GM20431 (cell line): ENCODE data around the gene EPB41L1.

Experiments
- in situ Hi-C: fragments of 300-500 bp; cut with MseI, MboI; formaldehyde crosslinking; loops from one replicate; pipeline ENCODE4 v1.15.0; 2020; ENCODE audit warnings: low sequenced_read_pairs; ENCODE audit not compliant: unreplicated experiment

The EPB41L1 gene

DNA sequence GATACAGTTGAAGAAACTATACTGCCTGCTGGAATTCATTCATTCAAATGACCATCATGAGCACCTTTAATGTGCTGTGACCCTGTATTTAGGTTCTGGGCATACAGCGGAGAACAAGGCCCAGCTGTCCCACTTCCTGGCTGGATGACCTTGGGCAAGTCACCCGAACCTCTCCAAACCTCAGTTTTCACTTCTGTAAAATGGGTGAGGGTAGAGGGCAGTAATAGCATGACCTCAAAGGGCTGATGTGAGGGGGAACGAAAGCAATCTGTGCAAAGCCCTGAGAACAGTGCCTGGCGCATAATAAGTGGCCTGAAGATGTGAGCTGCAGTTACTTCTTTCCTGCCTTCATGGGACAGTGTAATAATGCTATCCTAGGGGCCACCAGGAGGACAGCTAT is 61.2 kb downstream of the EPB41L1 start:
- in situ Hi-C loops = no loop called here

DNA sequence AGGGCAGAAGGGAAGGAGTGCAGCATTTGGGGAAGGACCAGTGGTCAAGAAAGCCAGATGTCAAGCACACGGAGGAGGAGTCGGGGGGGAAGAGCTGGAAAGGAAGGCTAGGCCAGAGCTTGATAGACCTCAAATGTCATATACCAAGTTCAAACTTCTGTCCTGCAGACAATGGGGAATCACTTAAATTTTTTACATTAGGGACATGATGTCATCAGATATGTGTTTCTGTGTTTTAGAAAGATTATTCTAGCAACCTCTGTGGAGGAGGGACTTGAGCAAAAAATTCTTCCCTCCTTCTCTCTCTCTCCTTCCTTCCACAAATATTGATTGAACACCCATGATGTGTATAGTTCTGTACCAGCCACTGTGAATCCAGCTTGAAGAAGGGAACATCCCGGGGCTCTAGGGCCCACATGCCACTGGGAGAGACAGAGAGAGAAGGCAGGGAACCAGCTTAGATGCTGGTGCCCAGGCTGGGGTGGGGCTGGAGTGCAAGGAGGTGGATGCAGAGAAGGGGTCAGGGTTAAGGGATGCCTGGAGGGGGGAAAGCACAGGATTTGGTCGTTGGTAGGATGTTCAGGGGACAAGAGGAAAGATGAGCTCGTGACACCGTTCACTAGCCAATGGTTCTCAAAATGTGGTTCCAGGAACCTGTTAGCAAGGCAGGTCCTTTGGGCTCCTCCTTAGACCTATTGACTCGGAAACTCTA is 61.9 kb downstream of the EPB41L1 start:
- in situ Hi-C loops = no loop called here

DNA sequence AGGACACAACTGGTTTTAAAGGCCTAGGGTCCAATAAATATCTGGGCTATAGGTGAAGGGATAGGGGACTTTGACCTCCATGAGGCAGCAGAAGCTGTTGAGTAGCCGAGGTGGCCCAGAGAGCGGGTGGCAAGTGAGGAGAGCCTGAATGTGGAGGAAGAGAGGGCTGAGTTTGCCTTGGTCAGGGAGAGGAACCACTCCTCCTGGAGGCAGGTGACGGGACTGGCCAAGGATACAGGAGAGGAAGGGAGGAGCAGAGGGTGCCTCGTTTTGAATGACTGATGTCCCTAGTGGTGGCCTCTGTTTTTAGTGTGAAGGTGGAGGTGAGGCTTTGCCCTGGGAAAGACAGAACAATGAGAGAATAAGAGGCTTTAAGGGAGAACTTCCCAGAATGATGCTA is 62.7 kb downstream of the EPB41L1 start:
- in situ Hi-C loops = no loop called here

DNA sequence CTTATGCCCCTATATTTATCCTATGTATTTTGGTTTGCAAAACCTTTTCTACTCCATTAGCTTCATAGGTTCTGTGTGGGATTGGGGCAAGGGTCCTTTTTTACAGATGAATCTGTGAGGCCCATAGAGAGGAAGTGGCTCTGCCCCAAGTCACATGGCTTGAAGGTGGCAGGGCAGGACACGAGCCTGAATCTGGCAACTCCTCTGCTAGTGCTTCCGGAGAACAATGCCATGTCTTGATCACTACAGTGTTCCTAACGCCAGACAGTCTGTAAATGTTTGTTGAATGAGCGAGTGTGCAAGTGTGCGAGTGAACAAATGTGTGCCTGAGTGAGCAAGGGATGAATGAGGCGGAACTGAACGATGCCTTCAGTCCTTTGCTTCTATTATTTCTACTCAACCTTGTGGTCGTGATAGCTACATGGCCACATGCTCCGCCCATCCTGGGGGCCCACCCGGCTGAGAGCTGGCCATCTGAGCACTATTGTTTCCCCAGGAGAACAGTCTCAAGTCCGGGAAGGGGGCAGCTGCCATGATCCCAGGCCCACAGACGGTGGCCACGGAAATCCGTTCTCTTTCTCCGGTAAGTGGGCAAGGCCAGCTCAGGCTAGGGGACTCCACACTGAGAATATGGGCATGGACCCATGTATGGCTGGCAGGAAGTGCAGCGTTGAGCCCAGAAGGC is 64.0 kb downstream of the EPB41L1 start:
- in situ Hi-C loops = no loop called here

DNA sequence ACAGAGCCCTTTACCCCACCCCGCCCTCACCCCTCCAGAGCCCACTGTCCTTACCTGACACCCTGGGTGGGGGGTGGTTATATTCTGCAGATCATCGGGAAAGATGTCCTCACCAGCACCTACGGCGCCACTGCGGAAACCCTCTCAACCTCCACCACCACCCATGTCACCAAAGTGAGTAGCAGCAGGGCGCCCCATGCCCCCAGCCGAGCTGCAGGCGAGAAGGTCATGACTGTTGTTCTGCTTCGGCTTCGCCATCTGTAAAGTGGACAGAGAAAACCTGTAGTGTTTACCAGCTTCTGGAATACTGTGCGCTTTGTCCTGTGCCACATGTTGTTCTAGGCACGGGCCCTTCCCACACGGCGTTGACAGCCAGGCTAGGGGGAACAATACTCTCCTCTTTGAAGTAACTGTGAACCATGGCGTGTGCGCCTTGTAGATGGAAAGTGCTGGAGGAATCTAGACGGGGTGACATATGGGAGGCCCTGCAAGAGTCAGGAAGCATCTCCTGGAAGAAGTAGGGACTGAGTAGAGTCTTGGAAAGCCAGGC is 65.2 kb downstream of the EPB41L1 start:
- in situ Hi-C loops = no loop called here

DNA sequence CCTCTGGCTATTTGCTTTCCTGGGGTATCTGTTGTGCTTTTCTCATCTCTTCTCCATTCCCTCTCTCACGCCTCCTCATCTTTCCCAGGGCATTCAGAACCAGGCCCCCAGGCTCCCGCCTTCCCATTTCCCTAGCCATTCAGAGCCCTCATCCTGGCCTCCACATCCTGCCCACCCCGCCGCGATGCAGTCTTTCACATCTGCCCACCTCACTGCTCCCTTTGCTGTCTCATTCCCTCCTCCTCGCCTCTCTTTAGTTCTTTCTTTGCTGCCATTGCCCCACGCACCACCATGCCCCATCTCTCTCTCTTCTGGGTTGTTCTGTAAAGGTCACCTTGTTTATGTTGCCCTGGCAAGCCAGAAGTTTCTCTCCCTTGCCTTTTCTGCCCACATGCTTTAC is 71.1 kb downstream of the EPB41L1 start:
- in situ Hi-C loops = no loop called here

DNA sequence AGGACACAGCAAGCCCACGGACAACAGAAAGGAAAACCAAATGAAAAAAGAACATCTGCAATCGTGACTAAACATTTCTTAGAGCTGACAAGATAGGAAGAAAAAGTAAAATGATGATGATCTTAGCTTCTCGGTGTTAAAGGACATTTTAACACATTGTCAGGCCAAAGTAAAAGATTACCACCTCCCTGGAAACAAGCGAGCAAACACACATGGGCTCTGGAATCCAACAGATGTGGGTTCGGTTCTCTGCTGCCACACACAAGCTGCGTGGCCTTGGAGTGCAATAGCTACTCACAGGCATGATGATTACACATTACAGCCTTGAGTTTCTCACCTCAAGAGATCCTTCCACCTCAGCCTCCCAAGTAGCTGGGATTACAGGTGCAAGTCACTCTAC is 74.2 kb downstream of the EPB41L1 start:
- in situ Hi-C loops = no loop called here

DNA sequence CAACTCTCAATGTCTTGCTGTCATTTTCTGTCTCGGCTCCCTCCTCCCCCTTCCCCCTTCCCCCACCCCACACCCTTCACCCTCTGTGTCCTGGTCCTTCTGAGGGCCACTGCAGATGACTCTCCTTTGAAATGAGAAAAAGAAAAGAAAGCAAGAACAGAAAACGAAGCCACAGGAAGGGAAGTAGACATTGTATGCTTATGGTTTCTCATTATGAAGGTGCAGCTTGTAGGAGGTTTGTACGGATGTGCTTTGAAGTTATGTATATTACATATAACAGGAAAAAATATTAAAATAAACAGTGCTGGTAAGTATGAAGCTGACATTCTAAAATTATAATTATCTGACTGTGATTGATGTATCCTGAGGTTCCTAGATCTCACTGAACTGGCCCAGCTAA is 75.5 kb downstream of the EPB41L1 start:
- in situ Hi-C loops = no loop called here

DNA sequence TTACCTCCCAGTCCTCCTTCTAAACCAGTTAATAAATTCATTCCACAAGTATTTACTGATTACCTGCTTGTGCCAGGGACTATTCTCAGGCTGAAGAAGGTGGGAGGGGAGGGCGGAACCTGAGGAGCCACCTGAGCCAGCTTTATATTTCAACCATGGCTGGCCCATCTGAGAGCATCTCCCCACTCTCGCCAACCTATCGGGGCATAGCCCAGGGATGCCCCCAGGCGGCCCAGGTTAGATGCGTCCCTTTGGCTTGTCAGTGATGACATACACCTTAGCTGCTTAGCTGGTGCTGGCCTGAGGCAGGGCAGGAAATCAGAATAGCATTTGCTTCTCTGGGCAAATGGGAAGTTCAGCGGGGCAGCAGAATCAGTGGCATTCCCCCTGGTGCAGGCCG is 76.8 kb downstream of the EPB41L1 start:
- in situ Hi-C loops = no loop called here

DNA sequence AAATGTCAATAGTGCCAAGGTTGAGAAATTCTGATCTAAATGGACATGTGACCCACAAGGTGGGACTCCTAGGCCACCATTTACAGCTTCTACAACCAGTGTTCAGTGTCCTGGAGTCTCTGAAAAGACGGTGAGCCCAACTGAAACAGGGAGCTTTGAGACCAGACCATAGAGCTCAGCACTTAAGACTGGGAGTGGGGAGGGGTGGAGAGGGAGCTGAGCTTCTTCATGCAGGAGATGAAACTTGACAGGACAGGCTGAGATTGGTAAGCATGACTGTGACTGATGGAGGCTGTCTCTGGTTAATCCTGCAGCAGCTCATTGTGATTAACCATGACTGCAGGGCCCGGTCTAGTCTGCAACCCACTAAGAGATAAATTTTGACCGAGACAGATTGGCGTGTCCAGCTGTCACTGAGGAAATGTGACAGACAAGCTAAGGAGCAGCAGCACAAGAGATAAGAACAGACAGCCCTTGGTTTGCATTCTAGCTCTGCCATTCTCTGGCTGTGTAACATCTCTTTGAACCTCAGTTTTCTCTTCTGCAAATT is 80.3 kb downstream of the EPB41L1 start:
- in situ Hi-C loops = no loop called here

DNA sequence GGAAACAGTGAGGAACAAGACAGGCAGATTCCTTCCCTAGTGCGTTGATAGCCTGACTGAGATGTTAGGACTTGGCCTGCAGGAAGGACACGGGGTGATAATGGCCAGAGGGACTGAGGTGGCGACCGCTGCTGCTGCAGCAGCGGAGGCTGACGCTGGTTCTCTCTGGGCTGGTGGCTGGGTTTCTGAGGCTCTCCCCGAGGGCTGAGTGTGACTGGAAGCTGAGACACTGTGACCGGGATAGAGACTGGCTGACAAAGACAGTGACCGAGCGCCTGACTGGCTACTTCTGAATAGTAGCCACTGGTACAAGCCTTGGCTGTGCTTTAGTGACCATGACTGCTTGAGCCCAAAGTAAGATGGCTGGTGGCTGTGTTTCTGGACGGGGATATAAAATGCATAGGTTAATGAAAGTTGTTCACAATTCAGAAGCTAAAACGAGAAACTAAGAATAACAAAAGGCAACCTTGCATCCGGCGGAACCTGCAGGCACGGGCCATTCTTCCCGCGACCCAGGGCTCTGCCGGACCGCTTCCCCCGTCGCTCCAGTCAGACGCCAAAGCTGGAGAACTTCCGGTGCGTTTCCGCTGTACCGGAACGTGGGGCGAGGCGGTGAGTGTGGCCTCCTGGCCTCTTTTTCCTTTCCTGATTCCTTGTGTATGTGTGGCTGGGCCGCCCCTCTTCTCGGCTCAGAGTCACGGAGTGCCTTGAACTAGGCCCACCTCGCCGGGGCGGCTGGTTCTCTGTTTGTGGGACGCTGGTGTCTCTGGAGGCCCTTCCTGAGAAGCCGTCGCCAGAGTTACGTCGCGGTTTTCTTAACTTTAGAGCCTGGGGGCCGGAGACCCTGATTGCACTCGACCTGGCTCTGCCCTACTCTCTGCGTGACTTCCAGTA is 81.6 kb downstream of the EPB41L1 start, which contains the start of gene AAR2:
Gene AAR2 (plus strand): TSS at position 587 of the 894 bp plus-strand sequence. CDS start 3,391 bp downstream, outside the sequence.
- in situ Hi-C loops = no loop called here

DNA sequence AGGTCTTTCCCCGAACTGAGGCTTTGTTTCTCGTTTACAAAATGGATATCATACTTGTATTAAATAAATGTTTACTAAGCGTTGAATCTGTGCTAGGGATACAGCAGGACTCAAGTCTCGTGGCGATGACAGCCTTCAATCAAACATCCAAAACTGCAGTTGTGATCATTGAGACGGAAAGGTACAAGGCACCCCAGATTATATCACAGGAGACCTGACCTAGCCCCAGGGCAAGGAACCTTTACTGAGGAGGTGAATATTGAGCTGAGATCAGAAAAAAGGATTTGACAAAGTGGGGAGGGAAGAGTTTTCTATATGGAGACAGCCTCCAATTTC is 82.2 kb downstream of the EPB41L1 start:
- in situ Hi-C loops = no loop called here

DNA sequence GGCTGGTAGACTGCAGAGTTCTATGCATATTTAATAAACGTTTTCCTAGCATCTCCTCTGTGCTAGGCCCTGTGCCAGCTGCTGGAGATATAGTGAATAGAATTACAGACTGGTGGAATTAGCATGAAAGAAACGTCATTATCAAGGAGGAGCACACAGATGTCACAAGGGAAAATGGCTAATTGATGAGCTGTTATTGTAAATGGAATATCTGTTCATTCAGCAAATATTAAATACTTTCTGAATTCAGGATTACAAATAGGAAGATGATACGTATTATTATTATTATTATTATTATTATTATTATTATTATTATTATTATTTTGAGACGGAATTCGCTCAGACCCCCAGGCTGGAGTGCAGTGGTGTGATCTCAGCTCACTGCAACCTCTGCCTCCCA is 82.9 kb downstream of the EPB41L1 start:
- in situ Hi-C loops = no loop called here

DNA sequence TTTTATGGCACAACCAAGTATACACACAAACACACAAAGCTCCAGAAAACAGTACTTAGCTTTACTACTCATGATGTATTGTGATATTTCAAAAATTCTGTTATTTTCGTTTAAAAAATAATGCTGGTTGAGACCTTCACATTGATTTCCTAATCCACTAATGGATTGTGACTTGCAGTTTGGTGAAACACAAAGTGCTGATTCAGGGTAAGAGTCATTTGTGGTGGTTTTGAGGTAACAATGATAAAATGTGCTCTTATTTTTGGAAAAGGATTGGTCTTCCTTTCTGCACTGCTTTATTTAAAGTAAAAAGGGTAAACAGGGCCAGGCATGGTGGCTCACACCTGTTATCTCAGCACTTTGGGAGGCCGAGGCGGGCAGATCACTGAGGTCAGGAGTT is 83.6 kb downstream of the EPB41L1 start:
- in situ Hi-C loops = no loop called here

DNA sequence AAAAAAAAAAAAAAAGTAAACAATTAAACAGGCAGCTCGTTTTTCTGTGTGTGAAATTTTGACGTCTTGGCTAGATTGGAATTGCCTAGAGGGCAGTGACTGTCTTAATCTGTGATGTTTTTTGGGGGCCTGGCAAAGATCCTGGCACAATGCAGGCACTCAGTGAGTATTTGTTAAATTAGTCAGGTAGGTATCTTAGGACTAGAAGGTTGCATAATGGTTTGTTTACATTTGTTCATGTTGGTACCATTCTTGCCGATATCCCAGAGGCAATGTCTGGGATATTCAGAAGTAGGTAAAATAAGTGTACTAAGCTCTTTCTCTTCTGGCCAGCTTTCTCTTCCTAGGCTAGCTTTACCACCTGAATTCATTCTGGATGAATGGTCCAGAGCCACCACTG is 84.2 kb downstream of the EPB41L1 start:
- in situ Hi-C loops = no loop called here

DNA sequence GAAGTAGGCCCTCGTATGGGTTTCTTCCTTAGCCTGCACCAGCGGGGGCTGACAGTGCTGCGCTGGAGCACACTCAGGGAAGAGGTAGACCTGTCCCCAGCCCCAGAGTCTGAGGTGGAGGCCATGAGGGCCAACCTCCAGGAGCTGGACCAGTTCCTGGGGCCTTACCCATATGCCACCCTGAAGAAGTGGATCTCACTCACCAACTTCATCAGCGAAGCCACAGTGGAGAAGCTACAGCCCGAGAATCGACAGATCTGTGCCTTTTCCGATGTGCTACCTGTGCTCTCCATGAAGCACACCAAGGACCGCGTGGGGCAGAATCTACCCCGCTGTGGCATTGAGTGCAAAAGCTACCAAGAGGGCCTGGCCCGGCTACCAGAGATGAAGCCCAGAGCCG is 85.5 kb downstream of the EPB41L1 start:
- in situ Hi-C loops = no loop called here

DNA sequence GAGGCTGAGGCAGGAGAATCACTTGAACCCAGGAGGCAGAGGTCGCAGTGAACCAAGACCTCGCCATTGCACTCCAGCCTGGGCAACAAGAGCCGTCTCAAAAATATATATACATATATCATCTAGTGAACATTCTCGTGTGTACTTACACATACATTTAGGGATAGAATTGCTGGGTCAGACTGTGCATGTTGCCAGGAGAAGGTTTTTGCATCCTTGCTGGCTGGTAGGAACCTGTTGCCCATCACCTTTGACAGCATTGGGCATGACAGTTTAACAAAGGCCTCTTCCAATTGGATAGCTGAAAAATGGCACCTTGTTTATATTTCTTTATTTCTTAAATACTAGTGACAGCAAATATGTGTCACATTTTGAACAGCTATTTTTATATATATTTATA is 87.1 kb downstream of the EPB41L1 start:
- in situ Hi-C loops = no loop called here

DNA sequence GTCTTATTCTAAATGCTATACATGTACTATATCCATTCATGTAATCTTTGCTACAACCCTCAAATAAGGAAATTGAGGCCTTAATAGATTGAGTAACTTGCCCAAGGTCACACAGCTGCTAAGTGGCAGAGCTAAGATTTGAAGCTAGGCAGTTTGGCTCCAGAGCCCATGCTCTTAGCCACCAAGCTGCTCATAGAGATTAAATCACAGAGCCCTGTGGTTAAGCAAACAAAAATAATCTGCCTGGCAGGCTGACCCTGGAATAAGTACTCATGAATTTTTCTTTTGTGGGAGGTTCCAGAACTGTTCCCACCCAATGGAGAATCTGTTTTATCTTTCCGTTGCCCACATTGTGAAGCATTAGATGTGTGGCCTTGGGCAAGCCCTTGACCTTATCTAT is 89.2 kb downstream of the EPB41L1 start:
- in situ Hi-C loops = no loop called here

DNA sequence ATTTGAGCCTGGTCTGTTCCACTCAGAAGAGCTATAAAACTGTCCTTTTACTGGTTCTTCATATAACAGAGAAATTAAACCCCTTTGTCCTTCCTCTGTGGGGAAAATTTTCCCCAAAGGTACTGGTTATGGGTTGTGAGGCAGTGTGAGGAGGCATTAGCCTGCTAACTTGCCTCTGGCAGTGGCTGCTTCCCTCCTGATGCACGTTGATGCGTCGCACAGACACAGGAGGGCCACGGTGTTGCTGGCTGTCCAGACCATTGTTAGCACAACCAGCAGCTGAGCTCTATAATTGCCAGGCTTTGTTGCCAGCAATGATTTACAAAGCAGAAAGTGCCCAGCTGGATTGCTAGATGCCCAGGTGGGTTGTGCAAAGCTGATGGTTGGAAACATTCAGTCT is 91.9 kb downstream of the EPB41L1 start:
- in situ Hi-C loops = no loop called here

DNA sequence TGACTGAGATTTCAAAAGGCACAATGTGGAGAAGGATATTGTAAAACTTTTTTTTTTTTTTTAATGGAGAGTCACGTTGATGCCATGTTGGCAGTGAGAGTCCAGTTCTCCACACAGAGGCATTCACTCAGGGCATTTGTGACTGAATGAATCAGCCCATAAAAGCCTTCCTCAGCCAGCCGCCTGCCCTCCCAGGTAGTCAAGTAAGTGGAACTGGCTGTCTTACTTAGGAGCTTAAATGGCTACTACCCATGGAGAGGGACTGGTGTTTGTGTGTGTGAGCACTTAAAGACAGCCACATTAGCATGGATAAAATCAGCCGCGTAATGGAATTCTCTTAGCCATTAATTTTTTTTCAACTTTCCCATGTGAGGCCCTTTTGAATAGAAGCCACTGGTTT is 94.3 kb downstream of the EPB41L1 start:
- in situ Hi-C loops = no loop called here
